ENCODE data around the gene PPFIA4. TPM values are rescaled to one million over a fixed set of nuclear protein-coding genes. Genes with fewer than 3 reads are reported as not detected.

The PPFIA4 gene
- total RNA-seq, 4 donors from 2014 or later: under 0.01 to 24.6 (median 0.30) TPM

- peaks cover 0 to 14% (median 0%) of the 10 kb centered on the region in 4 donors for H3K4me1 ChIP-seq
- no peak overlapping the region for H3K4me3 ChIP-seq
- no peak overlapping the region for H3K27ac ChIP-seq
- no peaks in the 10 kb centered on the region for H3K36me3 ChIP-seq
- 54 to 55% methylated on average over 11 of the region's 11 CpGs for WGBS, 2 donors
- no peak for TF ChIP-seq EP300 (IDR thresholded peaks at IDR 0.05)
- TF ChIP-seq CTCF (IDR thresholded peaks at IDR 0.05): peak in 1 of 5 experiments; percentile 8
- no peak for TF ChIP-seq POLR2A (IDR thresholded peaks at IDR 0.05)
- H3K9me3 ChIP-seq: no peaks in the 10 kb centered on the region
- DNase-seq (ENCODE audit: low spot score in 2 of 2): no peak
- no peaks in the 10 kb centered on the region for H3K27me3 ChIP-seq
These were observed 13.6 kb downstream of the PPFIA4 start for GRCh38 chr1:203039609-203040512.

- H3K36me3 ChIP-seq: no peaks in the 10 kb centered on the region
- no peak for DNase-seq (ENCODE audit: low spot score in 2 of 2)
- no peaks in the 10 kb centered on the region for H3K27me3 ChIP-seq
- H3K4me3 ChIP-seq: no peak overlapping the region
- no peaks in the 10 kb centered on the region for H3K9me3 ChIP-seq
- TF ChIP-seq POLR2A (IDR thresholded peaks at IDR 0.05) (no peak), CTCF (IDR thresholded peaks at IDR 0.05) (no peak), EP300 (IDR thresholded peaks at IDR 0.05) (no peak)
- peaks cover 0 to 14% (median 0%) of the 10 kb centered on the region in 4 donors for H3K4me1 ChIP-seq
- H3K27ac ChIP-seq: no peak overlapping the region
- 51 to 64% methylated on average over 5 of the region's 5 CpGs for WGBS, 2 donors
These were observed 14.4 kb downstream of the PPFIA4 start for GRCh38 chr1:203040513-203041275.

- no peaks in the 10 kb centered on the region for H3K9me3 ChIP-seq
- no peak overlapping the region for H3K4me3 ChIP-seq
- WGBS, 2 donors: 84 to 87% methylated on average over 3 of the region's 3 CpGs
- H3K36me3 ChIP-seq: no peaks in the 10 kb centered on the region
- no peak overlapping the region for H3K27ac ChIP-seq
- no peaks in the 10 kb centered on the region for H3K27me3 ChIP-seq
- peaks cover 0 to 14% (median 0%) of the 10 kb centered on the region in 4 donors for H3K4me1 ChIP-seq
- DNase-seq (ENCODE audit: low spot score in 2 of 2): no peak
- TF ChIP-seq EP300 (IDR thresholded peaks at IDR 0.05): no peak
- no peak for TF ChIP-seq POLR2A (IDR thresholded peaks at IDR 0.05)
- no peak for TF ChIP-seq CTCF (IDR thresholded peaks at IDR 0.05)
These were observed 15.2 kb downstream of the PPFIA4 start for GRCh38 chr1:203041351-203041932.

- Histone ChIP-seq H3K4me3 (no peak overlapping the region), H3K36me3 (no peaks in the 10 kb centered on the region), H3K9me3 (no peaks in the 10 kb centered on the region), H3K27me3 (no peaks in the 10 kb centered on the region), H3K27ac (no peak overlapping the region), H3K4me1 (peaks cover 0 to 8% (median 0%) of the 10 kb centered on the region in 4 donors)
- WGBS, 2 donors: 95% methylated on average over 14 of the region's 14 CpGs
- TF ChIP-seq EP300 (IDR thresholded peaks at IDR 0.05) (no peak), POLR2A (IDR thresholded peaks at IDR 0.05) (no peak), CTCF (IDR thresholded peaks at IDR 0.05) (no peak)
- DNase-seq (ENCODE audit: low spot score in 2 of 2): no peak
These were observed 17.7 kb downstream of the PPFIA4 start for GRCh38 chr1:203043830-203044545.
